ENCODE measurements around the gene GDE1.

GDE1 gene

GRCh38 chr16:19463468-19464315 is 58.2 kb downstream of the GDE1 start:
- H3K79me2 ChIP-seq (ENCODE audit: insufficient read depth, low read length), result no peaks in the 10 kb centered on the region
- no peaks in the 10 kb centered on the region for H3F3A ChIP-seq (ENCODE audit: low read depth)
- H4K20me1 ChIP-seq (ENCODE audit: insufficient read depth, low read length, poor library complexity, severe bottlenecking), result no peaks in the 10 kb centered on the region
- H3K4me1 ChIP-seq (ENCODE audit: insufficient read depth, low read length, poor library complexity, severe bottlenecking), result no peaks in the 10 kb centered on the region
- H3K9me2 ChIP-seq (replicated peaks; ENCODE audit: low read depth, low read length), result no peaks in the 10 kb centered on the region
- no peak overlapping the region for H3K4me3 ChIP-seq (ENCODE audit: low read length, poor library complexity, severe bottlenecking)
- H3K4me2 ChIP-seq (ENCODE audit: low read depth, low read length, poor library complexity, severe bottlenecking), result no peak overlapping the region
- no peaks in the 10 kb centered on the region for H3K36me3 ChIP-seq (ENCODE audit: insufficient read depth, low read length)
- TF ChIP-seq CTCF (conservative IDR thresholded peaks at IDR 0.05; ENCODE audit: low read length), result no peak
- TF ChIP-seq EZH2phosphoT487 (IDR thresholded peaks at IDR 0.05; ENCODE audit: borderline replicate concordance), result no peak
- H3K27me3 ChIP-seq (ENCODE audit: insufficient read depth, low read length, poor library complexity, severe bottlenecking), result no peaks in the 10 kb centered on the region
- H2AFZ ChIP-seq (ENCODE audit: low read length), result no peak overlapping the region
- H3K9me3 ChIP-seq (ENCODE audit: insufficient read depth, low read depth, low read length), result no peaks in the 10 kb centered on the region
- H3K9ac ChIP-seq (ENCODE audit: low read depth, low read length, poor library complexity, severe bottlenecking), result no peak overlapping the region

DNA sequence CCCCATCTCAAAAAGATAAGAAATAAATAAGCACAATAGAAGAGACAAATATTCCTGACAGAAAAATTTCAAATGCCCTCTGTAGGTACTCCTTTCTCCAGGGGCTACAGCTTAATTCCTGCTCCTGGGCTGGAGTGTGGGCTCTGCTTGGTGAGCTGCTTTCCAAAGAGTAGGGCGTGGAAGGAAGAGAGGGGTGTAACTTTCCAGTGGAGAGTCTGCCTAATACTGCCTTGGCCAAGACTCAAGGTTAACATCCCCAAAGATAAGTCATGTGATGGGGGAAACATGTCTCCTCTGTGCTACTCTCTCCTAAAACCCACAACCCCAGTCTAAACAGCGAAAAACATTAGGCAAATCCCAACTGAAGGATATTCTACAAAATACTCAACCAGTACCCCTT is 61.5 kb downstream of the GDE1 start:
- Histone ChIP-seq H3K9me3 (ENCODE audit: insufficient read depth, low read depth, low read length) (no peaks in the 10 kb centered on the region), H3K79me2 (ENCODE audit: insufficient read depth, low read length) (no peaks in the 10 kb centered on the region), H3K36me3 (ENCODE audit: insufficient read depth, low read length) (no peaks in the 10 kb centered on the region), H3K9me2 (replicated peaks; ENCODE audit: low read depth, low read length) (no peaks in the 10 kb centered on the region), H3K4me3 (ENCODE audit: low read length, poor library complexity, severe bottlenecking) (no peak overlapping the region), H2AFZ (ENCODE audit: low read length) (no peak overlapping the region), H3K4me2 (ENCODE audit: low read depth, low read length, poor library complexity, severe bottlenecking) (no peak overlapping the region), H4K20me1 (ENCODE audit: insufficient read depth, low read length, poor library complexity, severe bottlenecking) (no peaks in the 10 kb centered on the region), H3K9ac (ENCODE audit: low read depth, low read length, poor library complexity, severe bottlenecking) (no peak overlapping the region), H3F3A (ENCODE audit: low read depth) (no peaks in the 10 kb centered on the region), H3K27me3 (ENCODE audit: insufficient read depth, low read length, poor library complexity, severe bottlenecking) (no peaks in the 10 kb centered on the region), H3K4me1 (ENCODE audit: insufficient read depth, low read length, poor library complexity, severe bottlenecking) (no peaks in the 10 kb centered on the region)
- TF ChIP-seq EZH2phosphoT487 (IDR thresholded peaks at IDR 0.05; ENCODE audit: borderline replicate concordance), result no peak
- no peak for TF ChIP-seq CTCF (conservative IDR thresholded peaks at IDR 0.05; ENCODE audit: low read length)

GRCh38 chr16:19458722-19459379 is 63.0 kb downstream of the GDE1 start:
- H4K20me1 ChIP-seq (ENCODE audit: insufficient read depth, low read length, poor library complexity, severe bottlenecking), result no peaks in the 10 kb centered on the region
- no peak overlapping the region for H3K9ac ChIP-seq (ENCODE audit: low read depth, low read length, poor library complexity, severe bottlenecking)
- H3K36me3 ChIP-seq (ENCODE audit: insufficient read depth, low read length), result no peaks in the 10 kb centered on the region
- H3F3A ChIP-seq (ENCODE audit: low read depth), result no peaks in the 10 kb centered on the region
- H3K9me3 ChIP-seq (ENCODE audit: insufficient read depth, low read depth, low read length), result no peaks in the 10 kb centered on the region
- no peaks in the 10 kb centered on the region for H3K79me2 ChIP-seq (ENCODE audit: insufficient read depth, low read length)
- no peaks in the 10 kb centered on the region for H3K4me1 ChIP-seq (ENCODE audit: insufficient read depth, low read length, poor library complexity, severe bottlenecking)
- no peak overlapping the region for H2AFZ ChIP-seq (ENCODE audit: low read length)
- H3K4me3 ChIP-seq (ENCODE audit: low read length, poor library complexity, severe bottlenecking), result no peak overlapping the region
- no peaks in the 10 kb centered on the region for H3K27me3 ChIP-seq (ENCODE audit: insufficient read depth, low read length, poor library complexity, severe bottlenecking)
- H3K4me2 ChIP-seq (ENCODE audit: low read depth, low read length, poor library complexity, severe bottlenecking), result no peak overlapping the region
- H3K9me2 ChIP-seq (replicated peaks; ENCODE audit: low read depth, low read length), result no peaks in the 10 kb centered on the region
- TF ChIP-seq CTCF (conservative IDR thresholded peaks at IDR 0.05; ENCODE audit: low read length) (no peak), EZH2phosphoT487 (IDR thresholded peaks at IDR 0.05; ENCODE audit: borderline replicate concordance) (no peak)
